ENCODE measurements around the gene LRCH1. TPM values are rescaled to one million over a fixed set of nuclear protein-coding genes. Genes with fewer than 3 reads are reported as not detected.
"Not testable (repeated sequence)": the region's sequence is repeated elsewhere in the genome, so short reads cannot be mapped to it uniquely, and the experiment has no call there.

Gene LRCH1
- total and polyA plus RNA-seq, 2 donors (not counting 1 experiment from before 2014, with no cell fraction given), result 12.0 to 12.4 TPM

- no peaks in the 10 kb centered on the region for H4K20me1 ChIP-seq (ENCODE audit: control insufficient read depth, extremely low read depth, insufficient read depth, low read length)
- H3K9ac ChIP-seq (ENCODE audit: insufficient read depth, low read length), result no peak overlapping the region
- no peak overlapping the region for H3K27ac ChIP-seq (ENCODE audit: insufficient read depth, low read length)
- TF ChIP-seq CTCF (conservative IDR thresholded peaks at IDR 0.05 in 1 of 2, IDR thresholded peaks at IDR 0.05 in 1 of 2; ENCODE audit: low read depth in 1 of 2, low read length in 2 of 2) (no peak), EZH2 (IDR thresholded peaks at IDR 0.05; ENCODE audit: low read length, missing control alignments) (no peak)
- no peaks in the 10 kb centered on the region for H3K9me3 ChIP-seq (ENCODE audit: control insufficient read depth, insufficient read depth, low read depth, low read length)
- H3K36me3 ChIP-seq (ENCODE audit: control insufficient read depth, insufficient read depth, low read length), result peaks cover 4% of the 10 kb centered on the region
- no peaks in the 10 kb centered on the region for H3K27me3 ChIP-seq (ENCODE audit: control insufficient read depth, insufficient read depth, low read length)
- H3K4me2 ChIP-seq (ENCODE audit: extremely low read depth, insufficient read depth, low read length), result no peak overlapping the region
- no peak for DNase-seq (ENCODE audit: low read depth in 2 of 2)
- no peaks in the 10 kb centered on the region for H3K79me2 ChIP-seq (ENCODE audit: control insufficient read depth, insufficient read depth, low read length)
- no peak overlapping the region for H3K4me3 ChIP-seq (replicated peaks in 1 of 4; ENCODE audit: control extremely low read depth in 1 of 4, insufficient read depth in 1 of 4, low read depth in 3 of 4, low read length in 4 of 4)
- H2AFZ ChIP-seq (ENCODE audit: low read length), result no peak overlapping the region
- no peaks in the 10 kb centered on the region for H3K4me1 ChIP-seq (ENCODE audit: control insufficient read depth, extremely low read depth, insufficient read depth, low read length)
These were observed 201.8 kb downstream of the LRCH1 start for GRCh38 chr13:46754812-46755211.

- H3K79me2 ChIP-seq (ENCODE audit: control insufficient read depth, insufficient read depth, low read length); H3K4me1 ChIP-seq (ENCODE audit: control insufficient read depth, extremely low read depth, insufficient read depth, low read length); H3K27me3 ChIP-seq (ENCODE audit: control insufficient read depth, insufficient read depth, low read length); H3K9me3 ChIP-seq (ENCODE audit: control insufficient read depth, insufficient read depth, low read depth, low read length); H3K36me3 ChIP-seq (ENCODE audit: control insufficient read depth, insufficient read depth, low read length); H4K20me1 ChIP-seq (ENCODE audit: control insufficient read depth, extremely low read depth, insufficient read depth, low read length); H3K4me3 ChIP-seq (replicated peaks in 1 of 4; ENCODE audit: control extremely low read depth in 1 of 4, insufficient read depth in 1 of 4, low read depth in 3 of 4, low read length in 4 of 4); H2AFZ ChIP-seq (ENCODE audit: low read length); DNase-seq (ENCODE audit: low read depth in 2 of 2); H3K27ac ChIP-seq (ENCODE audit: insufficient read depth, low read length); H3K9ac ChIP-seq (ENCODE audit: insufficient read depth, low read length); H3K4me2 ChIP-seq (ENCODE audit: extremely low read depth, insufficient read depth, low read length): not testable (repeated sequence)
These were observed 202.5 kb downstream of the LRCH1 start for GRCh38 chr13:46755508-46755907.

GRCh38 chr13:46756977-46757376 lies 204.0 kb downstream of the LRCH1 start:
- Histone ChIP-seq H3K79me2 (ENCODE audit: control insufficient read depth, insufficient read depth, low read length) (no peaks in the 10 kb centered on the region), H3K9ac (ENCODE audit: insufficient read depth, low read length) (no peak overlapping the region), H3K4me1 (ENCODE audit: control insufficient read depth, extremely low read depth, insufficient read depth, low read length) (no peaks in the 10 kb centered on the region), H3K9me3 (ENCODE audit: control insufficient read depth, insufficient read depth, low read depth, low read length) (no peaks in the 10 kb centered on the region), H3K4me2 (ENCODE audit: extremely low read depth, insufficient read depth, low read length) (no peak overlapping the region), H4K20me1 (ENCODE audit: control insufficient read depth, extremely low read depth, insufficient read depth, low read length) (no peaks in the 10 kb centered on the region), H3K27me3 (ENCODE audit: control insufficient read depth, insufficient read depth, low read length) (no peaks in the 10 kb centered on the region), H3K27ac (ENCODE audit: insufficient read depth, low read length) (no peak overlapping the region), H3K4me3 (replicated peaks in 1 of 4; ENCODE audit: control extremely low read depth in 1 of 4, insufficient read depth in 1 of 4, low read depth in 3 of 4, low read length in 4 of 4) (no peak overlapping the region), H3K36me3 (ENCODE audit: control insufficient read depth, insufficient read depth, low read length) (no peaks in the 10 kb centered on the region), H2AFZ (ENCODE audit: low read length) (no peak overlapping the region)
- DNase-seq (ENCODE audit: low read depth in 2 of 2), result peak; percentile 22 to 63
- TF ChIP-seq CTCF (conservative IDR thresholded peaks at IDR 0.05 in 1 of 2, IDR thresholded peaks at IDR 0.05 in 1 of 2; ENCODE audit: low read depth in 1 of 2, low read length in 2 of 2), result no peak

Data from fibroblast of lung (primary cell).